Measurements from ENCODE around the gene GRIA3. TPM values are rescaled to one million over a fixed set of nuclear protein-coding genes. Genes with fewer than 3 reads are reported as not detected.

Gene GRIA3
- total RNA-seq, 1 donor from 2014 or later: 12.4 TPM

- Mint-ChIP-seq H3K9me3 (no peaks in the 10 kb centered on the region), H3K4me3 (no peak overlapping the region), H3K4me1 (ENCODE audit: unreplicated experiment) (no peaks in the 10 kb centered on the region), H3K27me3 (no peaks in the 10 kb centered on the region), H3K27ac (no peak overlapping the region), H3K36me3 (no peaks in the 10 kb centered on the region)
- TF ChIP-seq, protein P1, sequence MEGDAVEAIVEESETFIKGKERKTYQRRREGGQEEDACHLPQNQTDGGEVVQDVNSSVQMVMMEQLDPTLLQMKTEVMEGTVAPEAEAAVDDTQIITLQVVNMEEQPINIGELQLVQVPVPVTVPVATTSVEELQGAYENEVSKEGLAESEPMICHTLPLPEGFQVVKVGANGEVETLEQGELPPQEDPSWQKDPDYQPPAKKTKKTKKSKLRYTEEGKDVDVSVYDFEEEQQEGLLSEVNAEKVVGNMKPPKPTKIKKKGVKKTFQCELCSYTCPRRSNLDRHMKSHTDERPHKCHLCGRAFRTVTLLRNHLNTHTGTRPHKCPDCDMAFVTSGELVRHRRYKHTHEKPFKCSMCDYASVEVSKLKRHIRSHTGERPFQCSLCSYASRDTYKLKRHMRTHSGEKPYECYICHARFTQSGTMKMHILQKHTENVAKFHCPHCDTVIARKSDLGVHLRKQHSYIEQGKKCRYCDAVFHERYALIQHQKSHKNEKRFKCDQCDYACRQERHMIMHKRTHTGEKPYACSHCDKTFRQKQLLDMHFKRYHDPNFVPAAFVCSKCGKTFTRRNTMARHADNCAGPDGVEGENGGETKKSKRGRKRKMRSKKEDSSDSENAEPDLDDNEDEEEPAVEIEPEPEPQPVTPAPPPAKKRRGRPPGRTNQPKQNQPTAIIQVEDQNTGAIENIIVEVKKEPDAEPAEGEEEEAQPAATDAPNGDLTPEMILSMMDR (conservative IDR thresholded peaks at IDR 0.05): no peak
- DNase-seq (ENCODE audit: extremely low spot score, unreplicated experiment): no peak
These were observed 265.3 kb downstream of the GRIA3 start for GRCh38 chrX:123449335-123449734.

DNA sequence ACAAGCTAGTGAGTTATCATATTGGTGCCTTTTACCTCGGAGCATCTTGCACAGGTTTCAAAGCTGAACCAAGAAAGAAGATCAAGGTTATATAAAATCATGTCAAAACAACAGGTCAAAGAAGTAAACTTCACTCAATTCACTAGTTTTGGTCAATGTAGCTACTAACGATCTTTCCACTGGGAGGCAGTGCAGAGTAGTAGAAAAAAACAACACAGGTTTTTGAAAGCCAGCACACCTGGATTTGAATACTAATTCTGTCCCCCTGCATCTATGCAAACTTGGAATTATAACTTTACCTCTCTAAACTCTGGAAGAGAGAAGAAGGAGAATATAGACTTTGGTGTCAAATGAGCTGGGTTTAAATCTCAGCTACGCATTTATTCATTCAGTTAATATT is 266.1 kb downstream of the GRIA3 start:
- no peaks in the 10 kb centered on the region for H3K27me3 Mint-ChIP-seq
- TF ChIP-seq, protein P1 (conservative IDR thresholded peaks at IDR 0.05): peak; percentile 63

GRCh38 chrX:123454712-123455431 is 270.8 kb downstream of the GRIA3 start:
- Mint-ChIP-seq H3K4me3 (no peak overlapping the region), H3K27ac (no peak overlapping the region)
- TF ChIP-seq, protein P1 (conservative IDR thresholded peaks at IDR 0.05): no peak

More for the DNA sequence above, 266.1 kb downstream of the GRIA3 start:
- no peaks in the 10 kb centered on the region for H3K9me3 Mint-ChIP-seq
- H3K36me3 Mint-ChIP-seq: no peaks in the 10 kb centered on the region
- H3K27ac Mint-ChIP-seq: no peak overlapping the region
- no peak overlapping the region for H3K4me3 Mint-ChIP-seq
- H3K4me1 Mint-ChIP-seq (ENCODE audit: unreplicated experiment): no peaks in the 10 kb centered on the region
- DNase-seq (ENCODE audit: extremely low spot score, unreplicated experiment): no peak

GRCh38 chrX:123455693-123456092 is 271.6 kb downstream of the GRIA3 start:
- Mint-ChIP-seq H3K27me3 (no peaks in the 10 kb centered on the region), H3K4me3 (no peak overlapping the region), H3K36me3 (no peaks in the 10 kb centered on the region), H3K9me3 (no peaks in the 10 kb centered on the region), H3K27ac (no peak overlapping the region), H3K4me1 (ENCODE audit: unreplicated experiment) (no peaks in the 10 kb centered on the region)
- TF ChIP-seq, protein P1 (conservative IDR thresholded peaks at IDR 0.05): no peak
- no peak for DNase-seq (ENCODE audit: extremely low spot score, unreplicated experiment)

More at GRCh38 chrX:123454712-123455431, 270.8 kb downstream of the GRIA3 start:
- H3K9me3 Mint-ChIP-seq: no peaks in the 10 kb centered on the region
- no peaks in the 10 kb centered on the region for H3K27me3 Mint-ChIP-seq
- DNase-seq (ENCODE audit: extremely low spot score, unreplicated experiment): no peak
- no peaks in the 10 kb centered on the region for H3K4me1 Mint-ChIP-seq (ENCODE audit: unreplicated experiment)
- H3K36me3 Mint-ChIP-seq: no peaks in the 10 kb centered on the region

- no peak overlapping the region for H3K4me3 Mint-ChIP-seq
- no peaks in the 10 kb centered on the region for H3K36me3 Mint-ChIP-seq
- no peaks in the 10 kb centered on the region for H3K27me3 Mint-ChIP-seq
- TF ChIP-seq, protein P1 (conservative IDR thresholded peaks at IDR 0.05): no peak
- H3K27ac Mint-ChIP-seq: no peak overlapping the region
- no peaks in the 10 kb centered on the region for H3K4me1 Mint-ChIP-seq (ENCODE audit: unreplicated experiment)
- peaks cover 13% of the 10 kb centered on the region for H3K9me3 Mint-ChIP-seq
- DNase-seq (ENCODE audit: extremely low spot score, unreplicated experiment): no peak
These were observed 280.6 kb downstream of the GRIA3 start for GRCh38 chrX:123464709-123465108.
